ENCODE results near the gene WDR33.

The WDR33 gene

DNA sequence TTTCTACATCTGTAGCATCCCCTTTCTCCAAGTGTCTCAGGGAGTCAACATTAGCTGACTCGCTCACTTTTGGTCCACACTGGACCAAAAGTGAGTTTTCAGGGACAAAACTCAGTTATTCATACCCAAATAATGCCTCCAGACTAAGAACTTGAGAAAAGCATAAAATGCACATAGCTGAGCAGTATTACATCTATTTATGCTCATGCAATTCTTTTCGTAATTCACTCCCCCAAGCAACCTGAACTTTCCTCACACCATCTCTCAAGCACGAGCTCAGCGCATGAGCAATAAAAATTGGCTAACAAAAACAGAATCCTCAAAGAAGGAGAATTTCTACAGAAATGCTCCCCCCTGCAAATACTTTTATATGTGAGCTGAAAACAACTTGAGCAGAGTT is 92.7 kb downstream of the WDR33 start:
- DNase-seq: no peak

DNA sequence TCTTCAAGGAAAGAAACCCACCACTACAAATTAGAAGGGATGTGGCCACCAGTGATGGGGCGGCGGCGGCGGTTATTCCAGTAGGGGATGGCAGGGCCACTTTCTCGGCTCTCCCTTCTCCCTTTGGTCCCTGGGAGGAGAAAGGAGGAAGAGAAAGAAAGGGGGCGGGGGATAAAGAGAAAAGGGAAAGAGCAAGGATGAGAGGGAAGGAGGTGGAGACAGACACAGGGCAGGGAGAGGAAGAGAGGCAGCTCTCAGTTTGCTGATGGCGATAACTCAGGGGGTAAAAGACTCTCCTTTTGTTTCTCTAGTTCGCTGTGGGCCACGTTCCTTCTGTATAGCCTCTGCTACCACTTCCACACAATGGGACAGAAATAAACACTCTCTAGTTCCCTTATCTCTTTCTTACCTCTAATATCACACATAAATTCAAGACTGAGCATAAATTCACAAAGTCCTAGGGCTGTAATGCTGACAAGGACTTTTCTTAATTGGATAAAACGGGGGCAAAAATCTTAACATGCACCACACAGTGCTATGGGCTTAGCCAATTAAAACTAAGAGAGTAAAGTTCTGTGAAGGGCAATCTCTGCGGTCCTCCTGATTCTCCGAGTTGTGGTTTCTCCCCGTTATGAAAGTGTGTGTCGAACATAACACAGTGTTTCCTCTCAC is 95.1 kb downstream of the WDR33 start:
- DNase-seq: no peak

DNA sequence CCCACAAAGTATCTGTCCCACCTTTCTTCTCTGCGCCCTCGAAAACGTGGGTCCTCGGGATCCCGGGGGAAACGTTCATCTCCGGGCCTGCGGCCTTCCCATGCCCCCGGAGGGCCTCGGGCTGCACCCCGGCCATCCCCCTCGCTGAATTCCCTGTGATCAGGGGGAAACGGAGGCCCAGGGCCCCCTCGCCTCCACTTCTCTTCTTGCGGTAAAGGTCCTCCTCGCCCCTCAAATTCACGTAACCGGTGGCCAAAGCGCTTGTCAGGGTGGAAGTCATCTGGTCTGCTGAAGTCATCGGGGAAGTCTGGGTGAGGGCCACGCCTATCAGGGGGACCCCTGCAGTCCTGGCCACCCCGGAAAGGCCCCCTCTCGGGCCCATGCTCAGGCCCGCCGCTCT is 97.4 kb downstream of the WDR33 start:
- no peak for DNase-seq

DNA sequence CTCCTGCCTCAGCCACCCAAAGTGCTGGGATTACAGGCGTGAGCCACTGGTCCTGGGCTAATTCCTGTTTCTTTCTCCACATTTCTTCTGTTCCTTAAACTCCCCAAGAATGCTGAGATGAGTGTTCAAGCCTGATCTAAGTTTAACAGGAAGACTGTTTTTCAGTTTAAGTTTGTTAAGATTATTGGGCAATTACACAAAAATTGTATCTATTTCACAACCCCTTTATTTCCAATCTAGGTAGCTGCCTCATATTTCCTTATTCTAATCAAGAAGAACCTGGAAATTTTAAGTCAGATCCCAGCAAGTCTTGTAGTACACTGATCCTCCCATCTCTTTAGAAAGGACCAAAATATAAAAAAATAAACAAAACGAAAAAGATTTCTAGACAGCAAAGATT is 98.0 kb downstream of the WDR33 start:
- peak in 2 of 4 experiments; percentile 26 to 34 for DNase-seq

DNA sequence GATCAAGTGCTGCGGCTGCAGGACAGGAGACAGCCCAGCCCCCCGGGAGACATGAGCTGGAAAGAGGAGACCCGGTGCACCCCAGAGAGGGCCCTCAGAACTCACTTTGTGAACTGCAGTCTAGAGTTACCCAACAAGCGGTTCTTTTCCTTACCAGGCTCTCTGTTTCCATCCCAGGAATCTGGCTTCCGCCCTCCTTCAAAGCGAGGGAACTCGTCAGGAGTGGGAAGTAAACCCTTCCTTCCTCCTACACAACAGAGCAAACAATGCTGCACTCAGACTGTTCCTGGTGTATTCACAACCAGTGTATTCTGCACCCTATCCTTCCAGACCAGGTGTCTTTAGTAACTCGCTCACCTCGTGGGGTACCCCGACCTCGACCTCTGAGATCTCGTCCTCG is 101.6 kb downstream of the WDR33 start:
- DNase-seq: no peak

DNA sequence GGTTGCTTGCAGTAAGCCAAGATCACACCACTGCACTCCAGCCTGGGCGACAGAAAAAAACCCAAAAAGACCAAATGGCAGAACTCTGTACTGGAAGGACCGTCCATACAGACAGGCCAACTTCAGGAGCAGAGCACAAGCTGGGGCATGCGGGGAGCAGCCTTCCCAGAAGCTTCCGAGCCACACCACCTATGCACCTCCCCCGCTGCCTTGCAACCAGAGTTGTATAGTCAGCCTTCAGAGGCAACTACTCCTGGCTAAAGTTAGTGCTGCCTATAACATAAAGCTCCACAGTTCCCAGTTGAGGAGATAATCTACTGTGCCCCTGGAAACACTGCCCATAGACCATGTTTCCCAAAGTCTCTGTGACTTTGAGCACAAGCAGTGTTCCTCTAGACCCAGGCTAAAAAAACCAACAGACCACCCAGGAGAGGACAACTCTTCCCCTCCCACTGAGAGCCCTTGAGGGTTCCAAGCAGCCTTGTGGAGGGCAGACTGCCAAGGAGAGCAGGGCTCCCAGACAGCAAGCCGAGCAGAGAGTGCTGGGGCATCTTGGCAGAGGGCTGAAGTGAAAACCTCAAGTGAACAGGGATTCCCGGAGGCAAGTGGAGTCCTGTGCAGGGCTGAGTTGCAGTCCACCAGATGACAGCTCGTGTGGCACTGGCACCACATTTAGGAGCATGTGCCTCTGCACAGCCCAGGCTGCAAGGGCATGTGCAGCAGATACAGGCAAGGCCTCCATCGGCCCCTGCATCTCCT is 102.9 kb downstream of the WDR33 start:
- no peak for DNase-seq

DNA sequence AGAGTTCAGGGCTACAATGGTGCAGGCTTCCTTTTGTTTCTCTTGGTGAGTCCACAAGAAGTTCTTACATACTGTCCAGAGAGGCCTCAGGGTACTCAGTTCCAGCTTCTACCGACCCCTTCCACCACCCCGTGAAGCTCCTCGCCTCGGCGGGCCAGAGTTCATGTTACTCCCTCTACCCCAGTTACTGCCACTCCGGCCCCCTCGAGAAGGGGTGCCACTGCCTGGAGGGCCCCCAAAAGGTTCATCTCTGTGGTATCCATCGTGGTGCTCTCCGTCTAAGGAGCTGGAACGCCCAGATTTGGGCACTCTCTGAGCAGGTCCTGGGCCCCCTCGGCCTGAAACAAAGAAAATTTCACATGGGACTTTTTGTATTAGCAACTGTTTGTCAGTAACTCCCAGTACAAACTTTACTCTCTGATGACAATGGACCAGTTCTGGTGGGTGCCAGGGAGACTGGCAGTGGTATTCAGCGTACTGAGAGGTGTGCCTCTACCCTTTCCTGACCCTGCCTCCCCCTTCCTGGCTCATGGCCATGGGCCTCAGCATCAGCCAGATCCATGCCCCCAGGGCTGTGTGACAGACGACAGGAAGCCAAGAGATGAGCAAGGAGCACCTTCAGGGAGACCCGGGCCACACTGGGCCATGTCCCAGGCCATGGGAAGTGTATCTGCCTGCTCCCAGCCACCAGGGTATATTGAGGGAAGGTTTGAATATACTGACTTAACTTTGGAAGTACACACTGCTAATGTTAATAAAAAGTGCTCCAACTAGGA is 104.6 kb downstream of the WDR33 start:
- DNase-seq: no peak

DNA sequence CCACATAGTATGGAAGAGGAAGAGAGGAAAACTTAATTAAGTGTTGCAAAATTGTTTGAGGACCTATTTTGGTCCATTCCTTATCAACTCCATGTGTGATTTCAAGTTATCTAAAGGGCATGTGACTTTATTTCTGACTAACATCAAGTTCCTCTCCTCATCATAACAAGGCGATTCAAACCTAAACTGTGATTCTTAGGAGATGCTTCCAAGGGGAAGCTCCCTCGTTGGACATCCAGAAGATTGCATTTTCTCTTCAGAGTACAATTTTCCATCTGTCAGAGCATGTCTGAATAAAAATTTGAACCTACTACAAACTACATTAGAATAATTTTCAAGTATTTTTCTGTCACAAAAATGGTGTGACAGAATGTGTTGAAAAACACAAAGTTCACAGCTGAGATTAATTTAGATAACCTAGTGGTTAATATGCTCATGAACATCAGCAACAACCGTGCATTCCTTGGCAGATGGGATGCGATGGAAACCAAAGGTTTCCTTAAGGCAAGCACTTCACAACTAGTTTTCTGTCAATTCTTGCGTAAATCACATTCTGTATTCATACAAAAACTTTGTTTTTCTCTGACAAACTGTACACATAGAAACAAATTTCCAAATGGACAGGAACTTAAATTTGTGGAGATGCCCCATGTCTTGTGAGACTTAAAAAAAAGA is 105.4 kb downstream of the WDR33 start:
- peak; percentile 23 to 60 (median 36) for DNase-seq

DNA sequence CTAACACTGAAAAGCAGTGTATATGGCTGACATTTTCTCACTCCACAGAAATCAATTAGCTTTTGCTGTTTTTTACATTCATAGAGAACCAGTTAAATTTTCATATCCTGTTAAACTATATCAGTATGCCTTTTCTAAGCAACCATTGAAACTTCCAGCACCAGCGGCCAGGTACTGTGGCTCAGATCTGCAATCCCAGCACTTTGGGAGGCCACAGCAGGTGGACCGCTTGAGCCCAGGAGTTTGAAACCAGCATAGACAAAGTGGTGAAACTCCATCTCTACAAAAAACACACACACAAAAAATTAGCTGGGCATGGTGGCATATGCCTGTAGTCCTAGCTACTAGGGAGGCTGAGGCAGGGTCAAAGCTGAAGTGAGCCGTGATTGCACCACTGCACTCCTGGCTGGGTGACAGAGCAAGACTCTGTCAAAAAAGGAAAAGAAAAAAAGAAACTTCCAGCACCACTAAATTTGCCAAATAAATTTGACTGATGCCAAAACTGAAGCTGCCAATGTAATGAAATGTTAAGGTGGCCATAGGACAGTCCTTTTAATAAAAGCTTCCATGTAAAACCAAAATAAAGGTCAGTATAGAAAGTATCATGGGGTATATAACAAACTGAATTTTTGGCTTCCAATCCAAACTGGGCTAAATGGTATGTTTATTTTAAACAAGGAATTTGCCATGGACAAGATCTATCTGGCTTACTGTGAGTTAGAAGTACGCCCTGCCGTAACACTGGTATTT is 106.2 kb downstream of the WDR33 start:
- no peak for DNase-seq

DNA sequence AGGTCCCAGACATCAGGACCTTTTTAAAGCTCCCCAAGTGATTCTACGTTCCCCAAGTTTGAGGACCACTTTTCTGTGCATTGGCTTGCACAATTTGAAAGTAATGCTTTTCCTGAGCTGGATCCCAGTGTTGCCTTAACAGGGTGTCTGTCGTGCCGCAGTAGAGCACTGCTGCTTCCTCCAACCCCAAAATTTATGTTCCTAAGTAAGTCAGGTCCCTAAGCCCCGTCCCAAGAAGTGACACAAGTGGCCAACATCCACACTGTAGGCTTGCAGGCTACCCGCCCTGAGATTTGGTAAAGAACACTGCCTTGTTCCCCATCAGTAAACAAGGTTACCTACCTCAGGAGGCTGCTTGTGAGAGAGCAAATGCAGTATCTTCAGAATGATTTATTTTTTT is 107.7 kb downstream of the WDR33 start:
- DNase-seq: no peak

DNA sequence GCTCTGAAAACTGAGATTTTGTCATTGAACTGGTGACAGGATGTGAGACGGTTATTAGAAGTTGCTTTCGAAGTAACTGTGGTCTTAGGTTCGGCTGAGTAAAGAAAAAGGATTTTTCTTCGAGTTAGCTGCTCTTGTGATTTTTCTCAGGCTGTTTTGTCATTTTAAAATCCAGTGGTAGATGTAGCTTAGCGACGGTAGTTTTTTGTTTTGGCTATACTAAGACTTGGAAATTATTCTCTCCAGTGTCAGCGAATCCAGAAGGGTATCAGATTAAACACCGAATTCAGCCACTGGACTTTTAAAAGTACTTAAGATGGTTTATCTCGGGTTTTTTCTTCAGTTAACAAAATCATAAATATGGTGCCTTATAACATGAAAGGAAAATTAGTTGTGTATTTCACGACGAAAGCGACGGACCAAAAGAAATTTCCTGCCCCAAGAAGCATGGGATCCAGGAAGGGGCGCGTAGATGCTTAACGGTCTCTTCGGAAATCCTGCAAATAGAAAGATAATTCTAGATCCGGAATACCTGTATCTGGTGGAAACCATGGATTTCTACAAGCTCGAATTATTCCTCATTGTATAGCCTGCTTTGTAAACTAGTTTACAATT is 108.5 kb downstream of the WDR33 start:
- no peak for DNase-seq

DNA sequence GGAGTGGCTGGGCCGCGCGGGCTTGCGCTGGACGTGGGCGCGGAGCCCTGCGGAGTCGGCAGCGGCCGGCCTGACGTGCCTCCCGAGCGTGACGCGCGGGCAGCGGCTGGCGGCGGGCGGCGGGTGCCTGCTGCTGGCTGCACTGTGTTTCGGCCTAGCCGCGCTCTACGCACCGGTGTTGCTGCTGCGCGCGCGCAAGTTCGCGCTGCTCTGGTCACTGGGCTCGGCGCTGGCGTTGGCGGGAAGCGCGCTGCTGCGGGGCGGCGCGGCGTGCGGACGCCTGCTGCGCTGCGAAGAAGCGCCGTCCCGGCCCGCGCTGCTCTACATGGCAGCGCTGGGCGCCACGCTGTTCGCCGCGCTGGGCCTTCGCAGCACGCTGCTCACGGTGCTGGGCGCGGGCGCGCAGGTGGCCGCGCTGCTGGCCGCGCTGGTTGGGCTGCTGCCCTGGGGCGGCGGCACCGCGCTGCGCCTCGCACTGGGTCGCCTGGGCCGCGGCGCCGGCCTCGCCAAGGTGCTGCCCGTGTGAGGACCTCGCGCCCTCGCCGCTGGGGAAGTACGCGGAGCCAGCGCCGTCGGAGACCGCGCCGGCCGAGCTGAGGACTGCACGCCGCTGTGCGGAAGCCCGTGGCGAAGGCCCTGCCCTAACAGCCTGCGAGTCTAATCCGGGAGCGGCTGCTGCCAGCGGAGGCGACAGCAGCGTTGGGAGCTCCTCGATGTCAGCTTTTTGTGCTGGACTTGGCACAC is 109.1 kb downstream of the WDR33 start:
- peak; percentile 88 to 93 (median 92) for DNase-seq

DNA sequence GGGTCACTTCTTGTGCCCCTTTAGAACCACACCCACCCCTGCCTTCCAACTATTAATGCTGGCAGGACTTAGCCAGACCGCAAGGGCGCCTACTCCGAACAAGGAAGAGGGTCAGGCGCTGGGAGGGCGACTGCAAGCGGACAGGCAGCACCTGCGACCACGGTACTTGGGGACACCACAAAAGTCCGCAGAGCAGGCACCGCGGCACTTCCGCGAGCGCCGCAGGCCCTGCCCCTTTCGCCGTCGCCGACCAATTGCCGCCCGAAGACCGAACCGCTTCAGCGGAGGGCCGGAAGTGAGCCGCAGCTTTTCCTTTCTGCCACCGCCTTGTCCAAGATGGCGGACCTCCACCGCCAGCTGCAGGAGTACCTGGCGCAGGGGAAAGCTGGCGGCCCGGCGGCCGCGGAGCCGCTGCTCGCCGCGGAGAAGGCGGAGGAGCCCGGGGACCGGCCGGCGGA is 109.7 kb downstream of the WDR33 start, which contains the start of gene SFT2D3:
TSS of gene SFT2D3 (plus strand) at position 305 of the 458 bp plus-strand sequence. CDS start at position 337, 32 bp downstream.
- peak; percentile 94 to 97 (median 96) for DNase-seq

DNA sequence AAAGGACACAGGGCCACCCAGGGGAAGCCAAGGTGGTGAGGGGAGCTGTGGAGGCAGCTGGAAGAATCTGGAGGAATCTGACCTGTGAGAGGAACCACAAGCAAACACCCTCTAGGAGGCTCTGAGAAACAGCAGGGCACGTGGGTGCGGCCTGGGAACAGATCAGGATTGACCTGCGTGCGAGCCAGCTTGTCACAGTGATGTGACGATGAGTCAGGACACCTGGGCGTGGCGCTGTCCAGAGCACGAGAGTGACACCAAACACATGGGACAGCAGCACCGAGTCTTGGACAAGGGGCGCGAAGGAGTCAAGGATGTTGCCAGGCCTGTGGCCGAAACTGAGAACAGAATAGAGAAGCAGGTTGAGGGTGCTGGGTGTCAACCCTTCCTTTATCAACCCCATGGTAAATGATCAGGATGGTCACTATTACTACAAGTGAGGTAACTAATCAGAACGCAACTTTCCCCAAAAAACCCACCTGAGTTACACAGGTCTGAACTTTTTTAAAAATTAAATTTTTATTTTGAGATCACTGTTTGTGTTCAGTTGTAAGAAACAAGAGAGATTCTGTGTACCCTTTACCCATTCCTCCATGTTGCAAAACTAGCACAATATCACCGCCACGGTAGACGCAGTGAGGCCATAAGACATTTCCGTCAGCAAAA is 110.3 kb downstream of the WDR33 start:
- peak; percentile 93 to 97 (median 94) for DNase-seq

DNA sequence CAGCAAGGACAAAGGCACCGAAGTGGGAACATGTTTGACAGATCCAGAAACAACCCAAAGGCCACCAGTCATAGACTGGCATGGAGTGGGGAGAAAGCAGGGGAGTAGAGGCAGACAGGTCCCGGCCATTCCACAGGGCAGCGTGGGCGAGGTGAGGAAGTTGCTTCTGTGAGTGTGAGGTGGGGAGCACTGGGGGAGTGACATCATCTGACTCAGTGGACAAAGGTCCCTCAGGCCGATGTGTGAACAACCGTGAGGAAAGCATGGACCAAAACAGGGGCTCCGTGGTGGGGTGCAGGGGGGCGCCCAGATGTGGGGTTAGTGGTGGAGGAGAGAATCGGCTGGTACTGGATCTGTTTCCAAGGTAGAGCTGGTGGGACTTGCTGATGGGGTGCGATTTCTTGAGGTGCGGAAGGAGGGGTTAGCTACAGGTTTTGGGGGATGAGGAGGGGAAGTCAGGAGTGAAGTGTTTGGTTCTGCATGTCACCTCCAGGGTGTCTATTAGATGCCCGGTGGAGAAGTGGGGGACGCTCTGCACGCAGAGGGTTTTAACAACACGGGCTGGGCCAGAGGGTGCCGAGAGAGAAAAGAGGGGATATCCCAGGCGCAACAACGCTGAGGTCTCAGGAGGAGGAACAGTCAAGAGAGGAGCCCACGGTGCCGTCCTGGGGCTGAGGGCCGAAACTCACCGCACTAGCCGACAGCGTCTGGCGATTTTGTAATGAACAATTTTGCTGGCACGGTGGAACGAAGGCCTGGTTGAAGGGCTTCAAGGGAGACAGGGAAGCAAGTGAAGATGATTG is 112.2 kb downstream of the WDR33 start:
- peak in 3 of 4 experiments; percentile 21 to 50 (median 35) for DNase-seq

DNA sequence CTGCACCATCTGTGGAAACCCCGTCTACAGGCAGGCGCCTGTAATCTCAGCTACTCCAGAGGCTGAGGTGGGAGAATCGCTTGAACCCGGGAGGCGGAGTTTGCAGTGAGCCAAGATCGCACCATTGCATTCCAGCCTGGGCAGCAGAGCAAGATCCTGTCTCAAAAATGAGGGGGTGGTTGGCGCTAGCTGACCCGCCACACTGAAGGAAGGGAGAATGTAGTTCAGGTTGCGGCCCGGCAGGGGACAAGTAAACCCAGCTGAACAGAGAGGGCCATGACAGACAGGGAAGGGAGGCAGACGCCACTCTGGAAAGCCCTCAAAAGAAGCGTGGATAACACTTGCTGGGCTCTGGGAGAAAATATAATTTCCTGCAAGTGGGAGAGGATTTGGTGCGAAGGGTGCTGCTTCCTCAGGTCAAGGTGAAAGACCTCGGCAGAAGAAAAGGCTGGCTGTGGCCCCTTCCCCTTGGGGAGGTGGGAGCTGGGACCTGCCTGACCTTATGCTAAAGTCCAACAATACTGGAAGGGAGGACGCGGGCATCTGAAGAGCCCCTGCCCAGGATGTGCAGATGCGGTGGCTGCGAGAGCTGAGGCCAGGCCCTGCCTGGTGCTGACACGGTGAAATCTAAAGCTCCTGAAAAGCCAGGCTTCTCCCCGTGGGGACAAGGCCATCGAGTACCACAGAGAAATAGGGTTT is 113.3 kb downstream of the WDR33 start:
- no peak for DNase-seq

DNA sequence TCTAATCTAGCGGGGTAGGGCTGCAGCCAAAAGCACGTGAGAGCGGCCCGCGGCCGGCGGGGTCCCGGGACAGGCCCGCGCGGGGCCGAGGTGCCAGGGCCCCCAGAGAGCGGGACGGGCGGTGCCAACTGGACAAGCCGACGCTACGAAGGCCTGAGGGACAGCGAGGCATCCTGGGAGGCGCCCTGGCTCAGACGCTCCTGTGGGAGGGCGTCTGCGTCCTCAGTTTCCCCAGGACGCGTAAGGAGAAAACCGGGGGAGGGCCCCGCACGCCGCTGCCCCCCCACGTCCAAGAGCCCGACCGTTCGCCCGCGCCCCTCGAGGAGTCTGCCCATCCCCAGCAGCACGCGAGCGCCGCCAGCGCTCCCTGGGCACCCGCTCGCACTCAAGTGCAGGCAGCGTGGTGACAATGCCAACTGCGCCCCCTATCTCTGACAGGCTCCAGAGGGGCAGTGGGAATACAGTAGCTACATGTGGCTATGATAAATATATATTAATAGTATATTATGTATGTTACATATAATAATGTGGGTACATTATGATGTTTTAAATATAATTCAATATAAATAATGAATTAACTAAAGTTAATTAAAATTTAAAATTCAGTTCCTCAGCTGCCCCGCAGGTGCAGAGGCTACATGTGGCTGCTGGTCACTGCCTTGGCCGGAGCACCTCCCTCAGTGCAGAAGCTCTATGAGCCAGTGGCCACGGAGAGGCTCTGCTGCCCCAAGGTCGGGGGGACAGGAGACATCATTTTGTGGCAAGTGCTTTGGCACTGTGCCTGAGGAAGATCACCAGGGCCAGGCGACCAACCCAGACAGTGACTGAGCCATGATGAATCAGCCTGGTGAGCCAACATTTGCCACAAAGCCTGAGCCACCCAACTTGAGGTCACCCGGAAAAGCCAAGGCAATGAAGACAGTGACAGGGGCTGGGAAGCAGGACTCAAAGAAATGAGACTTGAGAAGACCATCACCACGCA is 115.2 kb downstream of the WDR33 start:
- peak; percentile 52 to 78 (median 66) for DNase-seq

Measured in suppressor macrophage (primary cell).